Prostate gland (tissue), 2 donors: ENCODE measurements around the gene CHD5.

Experiments used
- CTCF ChIP-seq, 4 experiments: fragments of 200-600 bp in 2 of 4; fragments of 450-650 bp in 2 of 4; sonication (generic) in 2 of 4; IDR thresholded peaks; 1 replicate in 3 of 4; 2 replicates in 1 of 4; pipeline ENCODE4 v1.5.1; 2016 to 2019; ENCODE audit warnings: antibody characterized with exemption in 4 of 4, mild to moderate bottlenecking in 2 of 4, moderate library complexity in 2 of 4
- POLR2A ChIP-seq: fragments of 450-650 bp; IDR thresholded peaks from one replicate; pipeline ENCODE4 v1.6.1; 2016; ENCODE audit warnings: antibody characterized with exemption, mild to moderate bottlenecking
- POLR2AphosphoS5 ChIP-seq: sonication (generic); formaldehyde crosslinking; IDR thresholded peaks from one replicate; pipeline ENCODE4 v1.6.1; 2017; ENCODE audit warnings: antibody characterized with exemption

- no peak for TF ChIP-seq CTCF (IDR thresholded peaks at IDR 0.05)
- no peak for TF ChIP-seq POLR2AphosphoS5
- no peak for TF ChIP-seq POLR2A
Measured at GRCh38 chr1:6090996-6091822, 88.9 kb downstream of the CHD5 start.
